Measurements from ENCODE around the gene LIMS1. TPM values are rescaled to one million over a fixed set of nuclear protein-coding genes. Genes with fewer than 3 reads are reported as not detected.
"Not testable (repeated sequence)": the region's sequence is repeated elsewhere in the genome, so short reads cannot be mapped to it uniquely, and the experiment has no call there.

LIMS1 gene, protein sequence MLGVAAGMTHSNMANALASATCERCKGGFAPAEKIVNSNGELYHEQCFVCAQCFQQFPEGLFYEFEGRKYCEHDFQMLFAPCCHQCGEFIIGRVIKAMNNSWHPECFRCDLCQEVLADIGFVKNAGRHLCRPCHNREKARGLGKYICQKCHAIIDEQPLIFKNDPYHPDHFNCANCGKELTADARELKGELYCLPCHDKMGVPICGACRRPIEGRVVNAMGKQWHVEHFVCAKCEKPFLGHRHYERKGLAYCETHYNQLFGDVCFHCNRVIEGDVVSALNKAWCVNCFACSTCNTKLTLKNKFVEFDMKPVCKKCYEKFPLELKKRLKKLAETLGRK
- total RNA-seq: 39.8 TPM

GRCh38 chr2:108533832-108534583 is at the start of gene LIMS1:
LIMS1 (plus strand) TSS chr2:108534470; CDS start chr2:108534563, 93 bp downstream.
- intact Hi-C loops (cut with DNase I): loop anchor here (2.0 to 5.0 kb wide), 3 partner anchors 38 to 85 kb away; partner anchors contain the start of gene GCC2
- peak; percentile 73 to 95 for DNase-seq (ENCODE audit: low spot score in 2 of 2)

GRCh38 chr2:108485253-108485652 is 49.0 kb upstream of the LIMS1 start:
- no peaks in the 10 kb centered on the region for H3K27me3 ChIP-seq
- peaks cover 54 to 78% of the 10 kb centered on the region in 2 donors for H3K36me3 ChIP-seq
- no peaks in the 10 kb centered on the region for H3K9me3 ChIP-seq
- H3K4me1 ChIP-seq: no peaks in the 10 kb centered on the region
- intact Hi-C loops (cut with DNase I): no loop called here
- no peak overlapping the region for H3K4me3 ChIP-seq
- no peak for DNase-seq (ENCODE audit: low spot score in 2 of 2)
- no peak for TF ChIP-seq CTCF (IDR thresholded peaks at IDR 0.05)
- no peak overlapping the region for H3K27ac ChIP-seq

More at GRCh38 chr2:108533832-108534583, at the start of gene LIMS1:
- H3K27ac ChIP-seq: peak within 1 kb of the TSS; percentile 84 to 91
- H3K9me3 ChIP-seq: no peaks in the 10 kb centered on the region
- H3K27me3 ChIP-seq: no peaks in the 10 kb centered on the region
- peaks cover 0 to 17% of the 10 kb centered on the region in 2 donors for H3K4me1 ChIP-seq
- no peak for TF ChIP-seq CTCF (IDR thresholded peaks at IDR 0.05)
- no peaks in the 10 kb centered on the region for H3K36me3 ChIP-seq
- H3K4me3 ChIP-seq: peak within 1 kb of the TSS; percentile 84 to 88

DNA sequence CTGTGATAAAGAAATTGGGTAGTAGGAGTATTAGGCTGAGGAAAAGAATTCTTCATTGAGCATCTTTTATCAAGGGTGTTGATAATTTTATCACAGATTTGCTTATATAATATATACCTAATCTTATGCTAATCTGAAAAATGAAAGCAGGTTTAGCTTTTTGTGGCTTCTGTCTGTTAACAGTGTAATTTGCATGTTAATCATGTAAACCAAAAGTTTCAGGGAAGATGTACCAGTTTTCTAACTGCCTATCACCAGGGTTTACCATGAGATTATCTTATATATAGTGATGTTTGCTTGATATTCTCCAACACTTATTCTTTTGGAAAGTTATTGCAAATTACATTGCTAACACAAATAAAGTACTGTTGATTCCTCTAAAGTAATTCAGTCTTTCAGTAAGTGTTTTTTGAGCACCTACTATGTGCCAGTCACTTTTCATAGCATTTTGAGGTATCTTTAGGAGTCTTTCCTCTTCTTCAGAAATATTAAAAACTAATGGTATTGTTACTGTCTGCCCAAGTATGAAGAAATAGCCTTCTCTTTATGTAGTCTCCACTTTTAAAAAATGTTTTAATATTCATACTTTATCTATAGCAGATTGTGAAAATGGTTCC is 43.7 kb upstream of the LIMS1 start:
- DNase-seq (ENCODE audit: low spot score in 2 of 2): no peak
- no peak for TF ChIP-seq CTCF (IDR thresholded peaks at IDR 0.05)
- Histone ChIP-seq H3K4me1 (no peaks in the 10 kb centered on the region), H3K36me3 (peaks cover 52 to 75% of the 10 kb centered on the region in 2 donors), H3K4me3 (no peak overlapping the region), H3K27me3 (no peaks in the 10 kb centered on the region), H3K9me3 (no peaks in the 10 kb centered on the region), H3K27ac (no peak overlapping the region)
- intact Hi-C loops (cut with DNase I): no loop called here

GRCh38 chr2:108491848-108492247 is 42.4 kb upstream of the LIMS1 start:
- peaks cover 44 to 68% of the 10 kb centered on the region in 2 donors for H3K36me3 ChIP-seq
- DNase-seq (ENCODE audit: low spot score in 2 of 2): no peak
- H3K27ac ChIP-seq: no peak overlapping the region
- no peak for TF ChIP-seq CTCF (IDR thresholded peaks at IDR 0.05)
- intact Hi-C loops (cut with DNase I): no loop called here
- H3K27me3 ChIP-seq: no peaks in the 10 kb centered on the region
- no peaks in the 10 kb centered on the region for H3K9me3 ChIP-seq
- H3K4me3 ChIP-seq: no peak overlapping the region
- H3K4me1 ChIP-seq: no peaks in the 10 kb centered on the region

- Histone ChIP-seq H3K9me3 (no peaks in the 10 kb centered on the region), H3K27ac (no peak overlapping the region), H3K4me3 (no peak overlapping the region), H3K27me3 (no peaks in the 10 kb centered on the region), H3K36me3 (peaks cover 48 to 68% of the 10 kb centered on the region in 2 donors), H3K4me1 (no peaks in the 10 kb centered on the region)
- no peak for DNase-seq (ENCODE audit: low spot score in 2 of 2)
- intact Hi-C loops (cut with DNase I): no loop called here
- TF ChIP-seq CTCF (IDR thresholded peaks at IDR 0.05): no peak
Measured at GRCh38 chr2:108492364-108492763, 41.9 kb upstream of the LIMS1 start.

- H3K9me3 ChIP-seq: not testable (repeated sequence)
Measured at GRCh38 chr2:108496167-108496566, 38.1 kb upstream of the LIMS1 start.

GRCh38 chr2:108507620-108508019 is 26.6 kb upstream of the LIMS1 start:
- H3K4me1 ChIP-seq; intact Hi-C loops (cut with DNase I); H3K4me3 ChIP-seq; H3K27me3 ChIP-seq; H3K27ac ChIP-seq; DNase-seq (ENCODE audit: low spot score in 2 of 2); H3K9me3 ChIP-seq: not testable (repeated sequence)
- H3K36me3 ChIP-seq: peaks cover 0 to 11% of the 10 kb centered on the region in 2 donors

More at GRCh38 chr2:108496167-108496566, 38.1 kb upstream of the LIMS1 start:
- H3K4me1 ChIP-seq; intact Hi-C loops (cut with DNase I); DNase-seq (ENCODE audit: low spot score in 2 of 2); H3K27ac ChIP-seq; H3K4me3 ChIP-seq; H3K27me3 ChIP-seq: not testable (repeated sequence)
- H3K36me3 ChIP-seq: peaks cover 27 to 46% of the 10 kb centered on the region in 2 donors

GRCh38 chr2:108512431-108512830 is 21.8 kb upstream of the LIMS1 start:
- H3K27ac ChIP-seq; H3K4me1 ChIP-seq; DNase-seq (ENCODE audit: low spot score in 2 of 2); H3K9me3 ChIP-seq; H3K4me3 ChIP-seq; intact Hi-C loops (cut with DNase I); H3K27me3 ChIP-seq; H3K36me3 ChIP-seq: not testable (repeated sequence)
